ENCODE data around the gene MBP. TPM values are rescaled to one million over a fixed set of nuclear protein-coding genes. Genes with fewer than 3 reads are reported as not detected.
A peak's percentile ranks its signal among the peaks of the same experiment; 100 is the strongest.

MBP gene
- total and polyA plus RNA-seq, 10 of the 15 experiments (the other 5 are each of a cell fraction or from before 2014, with no cell fraction given), result 12.2 to 67.8 (median 42.1) TPM

DNA sequence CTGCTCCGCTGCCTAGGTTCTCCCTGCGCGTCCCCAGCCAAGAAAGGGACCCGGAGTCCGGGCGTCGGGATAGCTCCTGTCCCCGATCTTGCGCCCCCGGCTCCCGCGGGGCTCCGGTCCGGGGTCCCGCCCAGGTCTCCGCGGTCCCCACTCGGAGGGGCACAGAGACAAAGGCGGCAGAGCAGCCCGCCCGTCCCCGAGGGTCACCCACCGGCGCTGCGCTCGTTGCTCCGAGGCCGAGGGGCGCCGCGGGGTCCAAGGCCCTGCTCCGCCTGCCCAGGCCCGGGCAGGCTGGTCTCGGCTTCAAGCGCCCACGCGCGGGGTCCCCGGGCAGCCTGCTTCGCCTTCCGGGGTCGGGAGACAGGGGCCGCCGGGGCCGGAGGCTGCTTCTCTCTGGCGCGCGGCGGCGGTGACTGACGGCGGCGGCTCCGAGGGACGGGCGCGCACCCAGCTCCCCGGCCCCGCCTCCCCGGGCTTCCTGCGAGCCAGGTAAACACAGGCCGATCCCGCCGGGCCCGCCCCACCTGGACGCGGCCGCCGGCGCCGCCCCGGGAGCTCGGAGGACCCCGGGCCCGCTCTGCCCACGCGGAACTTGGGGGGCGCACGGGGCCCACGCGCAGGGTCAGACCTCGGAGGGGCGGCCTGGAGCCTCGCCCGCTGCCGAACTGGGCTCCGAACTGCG is at the start of gene MBP (continued):
- peak; percentile 77 for TF ChIP-seq LARP7 (IDR thresholded peaks at IDR 0.05)
- TF ChIP-seq, protein P1, sequence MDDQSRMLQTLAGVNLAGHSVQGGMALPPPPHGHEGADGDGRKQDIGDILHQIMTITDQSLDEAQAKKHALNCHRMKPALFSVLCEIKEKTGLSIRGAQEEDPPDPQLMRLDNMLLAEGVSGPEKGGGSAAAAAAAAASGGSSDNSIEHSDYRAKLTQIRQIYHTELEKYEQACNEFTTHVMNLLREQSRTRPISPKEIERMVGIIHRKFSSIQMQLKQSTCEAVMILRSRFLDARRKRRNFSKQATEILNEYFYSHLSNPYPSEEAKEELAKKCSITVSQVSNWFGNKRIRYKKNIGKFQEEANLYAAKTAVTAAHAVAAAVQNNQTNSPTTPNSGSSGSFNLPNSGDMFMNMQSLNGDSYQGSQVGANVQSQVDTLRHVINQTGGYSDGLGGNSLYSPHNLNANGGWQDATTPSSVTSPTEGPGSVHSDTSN (IDR thresholded peaks at IDR 0.05; ENCODE audit: insufficient replicate concordance, low read depth, low read length), result peak; percentile 59
- TF ChIP-seq IRF4 (IDR thresholded peaks at IDR 0.05; ENCODE audit: low read depth, low read length), result no peak
- 0 out of 3 replicates have a peak, but pooled peaks have one; percentile 28 for TF ChIP-seq POU2F2 (IDR thresholded peaks at IDR 0.05; ENCODE audit: borderline replicate concordance, low read depth, low read length)
- no peak for TF ChIP-seq CBX5 (IDR thresholded peaks at IDR 0.05; ENCODE audit: low read depth)
- TF ChIP-seq, protein P2, sequence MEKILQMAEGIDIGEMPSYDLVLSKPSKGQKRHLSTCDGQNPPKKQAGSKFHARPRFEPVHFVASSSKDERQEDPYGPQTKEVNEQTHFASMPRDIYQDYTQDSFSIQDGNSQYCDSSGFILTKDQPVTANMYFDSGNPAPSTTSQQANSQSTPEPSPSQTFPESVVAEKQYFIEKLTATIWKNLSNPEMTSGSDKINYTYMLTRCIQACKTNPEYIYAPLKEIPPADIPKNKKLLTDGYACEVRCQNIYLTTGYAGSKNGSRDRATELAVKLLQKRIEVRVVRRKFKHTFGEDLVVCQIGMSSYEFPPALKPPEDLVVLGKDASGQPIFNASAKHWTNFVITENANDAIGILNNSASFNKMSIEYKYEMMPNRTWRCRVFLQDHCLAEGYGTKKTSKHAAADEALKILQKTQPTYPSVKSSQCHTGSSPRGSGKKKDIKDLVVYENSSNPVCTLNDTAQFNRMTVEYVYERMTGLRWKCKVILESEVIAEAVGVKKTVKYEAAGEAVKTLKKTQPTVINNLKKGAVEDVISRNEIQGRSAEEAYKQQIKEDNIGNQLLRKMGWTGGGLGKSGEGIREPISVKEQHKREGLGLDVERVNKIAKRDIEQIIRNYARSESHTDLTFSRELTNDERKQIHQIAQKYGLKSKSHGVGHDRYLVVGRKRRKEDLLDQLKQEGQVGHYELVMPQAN (conservative IDR thresholded peaks at IDR 0.05), result peak; percentile 25
- TF ChIP-seq, protein P3, sequence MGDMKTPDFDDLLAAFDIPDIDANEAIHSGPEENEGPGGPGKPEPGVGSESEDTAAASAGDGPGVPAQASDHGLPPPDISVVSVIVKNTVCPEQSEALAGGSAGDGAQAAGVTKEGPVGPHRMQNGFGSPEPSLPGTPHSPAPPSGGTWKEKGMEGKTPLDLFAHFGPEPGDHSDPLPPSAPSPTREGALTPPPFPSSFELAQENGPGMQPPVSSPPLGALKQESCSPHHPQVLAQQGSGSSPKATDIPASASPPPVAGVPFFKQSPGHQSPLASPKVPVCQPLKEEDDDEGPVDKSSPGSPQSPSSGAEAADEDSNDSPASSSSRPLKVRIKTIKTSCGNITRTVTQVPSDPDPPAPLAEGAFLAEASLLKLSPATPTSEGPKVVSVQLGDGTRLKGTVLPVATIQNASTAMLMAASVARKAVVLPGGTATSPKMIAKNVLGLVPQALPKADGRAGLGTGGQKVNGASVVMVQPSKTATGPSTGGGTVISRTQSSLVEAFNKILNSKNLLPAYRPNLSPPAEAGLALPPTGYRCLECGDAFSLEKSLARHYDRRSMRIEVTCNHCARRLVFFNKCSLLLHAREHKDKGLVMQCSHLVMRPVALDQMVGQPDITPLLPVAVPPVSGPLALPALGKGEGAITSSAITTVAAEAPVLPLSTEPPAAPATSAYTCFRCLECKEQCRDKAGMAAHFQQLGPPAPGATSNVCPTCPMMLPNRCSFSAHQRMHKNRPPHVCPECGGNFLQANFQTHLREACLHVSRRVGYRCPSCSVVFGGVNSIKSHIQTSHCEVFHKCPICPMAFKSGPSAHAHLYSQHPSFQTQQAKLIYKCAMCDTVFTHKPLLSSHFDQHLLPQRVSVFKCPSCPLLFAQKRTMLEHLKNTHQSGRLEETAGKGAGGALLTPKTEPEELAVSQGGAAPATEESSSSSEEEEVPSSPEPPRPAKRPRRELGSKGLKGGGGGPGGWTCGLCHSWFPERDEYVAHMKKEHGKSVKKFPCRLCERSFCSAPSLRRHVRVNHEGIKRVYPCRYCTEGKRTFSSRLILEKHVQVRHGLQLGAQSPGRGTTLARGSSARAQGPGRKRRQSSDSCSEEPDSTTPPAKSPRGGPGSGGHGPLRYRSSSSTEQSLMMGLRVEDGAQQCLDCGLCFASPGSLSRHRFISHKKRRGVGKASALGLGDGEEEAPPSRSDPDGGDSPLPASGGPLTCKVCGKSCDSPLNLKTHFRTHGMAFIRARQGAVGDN (IDR thresholded peaks at IDR 0.05), result peak; percentile 68; the same call in 1 of the 2 replicates
- TF ChIP-seq ZNF207 (IDR thresholded peaks at IDR 0.05; ENCODE audit: borderline replicate concordance), result no peak
- TF ChIP-seq BACH1 (IDR thresholded peaks at IDR 0.05; ENCODE audit: borderline replicate concordance), result peak; percentile 73
- peak; percentile 78 for TF ChIP-seq DPF2 (IDR thresholded peaks at IDR 0.05)
- no peak for TF ChIP-seq PML (IDR thresholded peaks at IDR 0.05; ENCODE audit: low read length)
- TF ChIP-seq ASH2L (IDR thresholded peaks at IDR 0.05; ENCODE audit: borderline replicate concordance, low read depth), result no peak
- TF ChIP-seq, protein P4, sequence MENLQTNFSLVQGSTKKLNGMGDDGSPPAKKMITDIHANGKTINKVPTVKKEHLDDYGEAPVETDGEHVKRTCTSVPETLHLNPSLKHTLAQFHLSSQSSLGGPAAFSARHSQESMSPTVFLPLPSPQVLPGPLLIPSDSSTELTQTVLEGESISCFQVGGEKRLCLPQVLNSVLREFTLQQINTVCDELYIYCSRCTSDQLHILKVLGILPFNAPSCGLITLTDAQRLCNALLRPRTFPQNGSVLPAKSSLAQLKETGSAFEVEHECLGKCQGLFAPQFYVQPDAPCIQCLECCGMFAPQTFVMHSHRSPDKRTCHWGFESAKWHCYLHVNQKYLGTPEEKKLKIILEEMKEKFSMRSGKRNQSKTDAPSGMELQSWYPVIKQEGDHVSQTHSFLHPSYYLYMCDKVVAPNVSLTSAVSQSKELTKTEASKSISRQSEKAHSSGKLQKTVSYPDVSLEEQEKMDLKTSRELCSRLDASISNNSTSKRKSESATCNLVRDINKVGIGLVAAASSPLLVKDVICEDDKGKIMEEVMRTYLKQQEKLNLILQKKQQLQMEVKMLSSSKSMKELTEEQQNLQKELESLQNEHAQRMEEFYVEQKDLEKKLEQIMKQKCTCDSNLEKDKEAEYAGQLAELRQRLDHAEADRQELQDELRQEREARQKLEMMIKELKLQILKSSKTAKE (IDR thresholded peaks at IDR 0.05; ENCODE audit: low read depth, poor library complexity, severe bottlenecking), result no peak
- TF ChIP-seq YBX1 (IDR thresholded peaks at IDR 0.05), result no peak
- TF ChIP-seq, protein P5, sequence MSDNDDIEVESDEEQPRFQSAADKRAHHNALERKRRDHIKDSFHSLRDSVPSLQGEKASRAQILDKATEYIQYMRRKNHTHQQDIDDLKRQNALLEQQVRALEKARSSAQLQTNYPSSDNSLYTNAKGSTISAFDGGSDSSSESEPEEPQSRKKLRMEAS (IDR thresholded peaks at IDR 0.05; ENCODE audit: low read depth, low read length), result 0 out of 2 replicates have a peak, but pooled peaks have one; percentile 1
- TF ChIP-seq NR2C1 (IDR thresholded peaks at IDR 0.05), result 0 out of 2 replicates have a peak, but pooled peaks have one; percentile 24
- TF ChIP-seq GATAD2B (conservative IDR thresholded peaks at IDR 0.05; ENCODE audit: low read depth), result peak; percentile 55; the same call in 1 of the 2 replicates
- no peak for TF ChIP-seq ZSCAN29 (IDR thresholded peaks at IDR 0.05)
- no peak for TF ChIP-seq EP300 (IDR thresholded peaks at IDR 0.05; ENCODE audit: borderline replicate concordance in 1 of 2, control insufficient read depth in 1 of 2, low read depth in 2 of 2, low read length in 2 of 2)
- TF ChIP-seq KAT2A (conservative IDR thresholded peaks at IDR 0.05; ENCODE audit: control insufficient read depth, low read depth, low read length), result no peak

Data from GM12878 (cell line).